NCI-H526 (cell line): ENCODE results near the gene IPMK.

ENCODE experiments used
- DNase-seq, 2 experiments: peaks; one replicate each; lab custom pipeline; 2025; lab: John Stamatoyannopoulos, UW

Gene IPMK

GRCh38 chr10:58153751-58154150 lies 113.9 kb downstream of the IPMK start:
- DNase-seq: no peak

GRCh38 chr10:58152673-58153263 lies 114.9 kb downstream of the IPMK start:
- peak; percentile 72 to 78 for DNase-seq

GRCh38 chr10:58150290-58150689 lies 117.4 kb downstream of the IPMK start:
- DNase-seq: no peak

GRCh38 chr10:58143944-58144343 lies 123.8 kb downstream of the IPMK start:
- no peak for DNase-seq
